GM12874 (cell line): Measurements from ENCODE around the gene AJAP1.

Experiments used
- CTCF ChIP-seq: IDR thresholded peaks from 2 replicates; pipeline ENCODE4 v1.5.1; 2011; ENCODE audit warnings: low read depth, mild to moderate bottlenecking, control low read depth, low read length, moderate library complexity; ENCODE audit not compliant: insufficient read depth

Gene AJAP1

GRCh38 chr1:4654764-4655673 lies 610 bp downstream of the AJAP1 start:
- TF ChIP-seq CTCF: no peak

- 0 out of 2 replicates have a peak, but pooled peaks have one; percentile 12 for TF ChIP-seq CTCF
Observed at GRCh38 chr1:4655674-4656532, 1.5 kb downstream of the AJAP1 start.

GRCh38 chr1:4656533-4657140 lies 2.2 kb downstream of the AJAP1 start:
- no peak for TF ChIP-seq CTCF

- TF ChIP-seq CTCF: no peak
Observed at GRCh38 chr1:4657244-4657789, 2.9 kb downstream of the AJAP1 start.

- TF ChIP-seq CTCF: no peak
Observed at GRCh38 chr1:4657960-4658541, 3.6 kb downstream of the AJAP1 start.

- TF ChIP-seq CTCF: no peak
Observed at GRCh38 chr1:4658643-4659628, 4.5 kb downstream of the AJAP1 start.
